NCI-H774 (cell line): ENCODE results near the gene BNIP5.

ENCODE experiments used
- DNase-seq: peaks from one replicate; lab custom pipeline; 2025; lab: John Stamatoyannopoulos, UW

Gene BNIP5

GRCh38 chr6:36322591-36322990 lies 14.1 kb downstream of the BNIP5 start:
- no peak for DNase-seq

DNA sequence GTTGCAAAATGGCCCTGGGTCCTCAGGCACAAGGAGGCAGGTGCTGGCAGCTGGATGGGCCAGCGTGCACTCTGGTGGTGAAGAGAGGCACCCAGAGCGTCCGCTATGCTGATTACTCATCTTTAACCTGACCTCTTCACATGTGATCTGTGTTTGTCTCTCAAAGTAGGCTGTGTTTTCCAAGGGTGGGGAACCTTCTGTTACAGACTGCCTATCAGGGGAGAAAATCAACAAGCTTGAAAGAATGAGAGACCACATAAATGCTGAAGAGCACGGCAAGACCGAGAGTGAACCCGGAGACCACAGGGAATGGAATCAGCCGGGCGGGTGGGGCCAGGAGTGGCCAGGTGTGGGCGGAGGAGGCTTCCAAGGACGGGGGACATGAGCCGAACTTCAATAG lies 16.2 kb downstream of the BNIP5 start:
- DNase-seq, result no peak

- no peak for DNase-seq
Observed at GRCh38 chr6:36319821-36320220, 16.9 kb downstream of the BNIP5 start.

DNA sequence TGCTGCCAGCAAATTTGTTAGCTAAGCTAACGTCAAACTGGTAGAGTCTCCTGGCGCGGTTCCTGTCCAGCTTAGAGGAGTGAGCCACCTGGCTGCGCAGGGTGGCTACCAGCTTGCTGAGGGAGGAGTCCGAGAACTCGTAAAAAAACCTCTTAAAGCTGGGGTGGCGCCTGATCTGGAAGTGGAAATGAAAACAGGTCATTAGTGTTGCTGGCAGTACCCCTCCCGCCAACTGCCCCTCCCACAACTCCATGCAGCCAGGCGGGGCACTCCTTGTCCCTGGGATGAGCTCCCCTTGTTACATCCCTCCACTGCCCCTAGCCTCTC lies 17.3 kb downstream of the BNIP5 start:
- DNase-seq, result peak; percentile 81

- DNase-seq, result no peak
Observed at GRCh38 chr6:36318690-36319435, 17.8 kb downstream of the BNIP5 start.

DNA sequence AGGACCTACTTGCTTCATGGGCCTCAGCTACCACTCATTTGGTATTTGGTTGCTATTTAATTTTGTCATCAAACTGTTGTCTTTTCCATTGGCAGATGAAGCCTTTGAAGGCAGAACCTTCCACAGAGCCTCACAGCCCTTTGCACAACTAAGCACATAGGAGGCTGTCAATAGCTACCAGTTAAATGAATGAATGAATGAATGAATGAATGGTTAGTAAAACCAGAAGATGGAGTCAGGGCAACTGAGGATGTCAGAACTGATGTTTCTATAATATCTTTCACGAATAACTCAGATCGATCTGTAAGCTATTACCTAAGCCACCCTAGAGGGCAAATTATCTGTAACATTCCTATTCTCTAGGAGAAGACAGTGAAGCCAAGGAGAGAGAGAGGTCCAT lies 19.1 kb downstream of the BNIP5 start:
- DNase-seq, result no peak

GRCh38 chr6:36315921-36316320 lies 20.8 kb downstream of the BNIP5 start:
- no peak for DNase-seq

DNA sequence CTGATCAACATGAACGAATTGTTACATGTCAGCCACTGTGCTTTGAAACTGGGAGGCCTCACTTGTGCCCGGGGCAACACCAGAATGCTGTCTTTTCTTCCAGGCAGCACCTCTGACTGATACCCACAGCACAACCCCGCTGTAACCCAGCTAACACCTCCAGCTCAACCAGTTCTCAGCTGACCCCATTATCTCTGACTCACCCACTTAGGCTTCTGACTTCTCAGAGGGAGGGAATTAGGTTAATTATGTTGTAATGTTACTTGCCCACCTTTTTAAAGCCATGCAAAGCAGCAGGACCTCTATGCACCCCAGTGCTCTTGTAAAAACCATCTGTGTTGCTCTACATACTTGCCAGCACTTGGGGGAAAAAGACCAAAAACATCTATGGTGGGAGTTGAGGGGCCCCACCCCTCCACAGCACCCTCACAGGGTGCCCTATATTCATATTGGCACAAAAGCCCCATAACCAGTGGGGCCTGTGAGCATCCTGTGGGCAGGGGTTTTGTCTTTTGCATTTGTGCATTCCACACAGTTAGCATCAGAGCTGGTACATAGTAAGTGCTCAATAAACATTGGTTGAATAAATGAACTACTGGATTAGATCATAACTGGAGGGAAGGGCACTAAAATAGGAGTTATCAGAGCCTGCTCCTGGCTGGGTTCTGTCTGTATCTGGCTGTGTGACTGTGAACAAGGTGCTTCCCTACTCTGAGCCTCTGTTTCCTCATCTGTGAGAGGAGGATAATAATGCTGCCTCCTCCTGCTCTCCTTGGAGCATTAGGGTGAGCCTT lies 22.3 kb downstream of the BNIP5 start:
- no peak for DNase-seq

DNA sequence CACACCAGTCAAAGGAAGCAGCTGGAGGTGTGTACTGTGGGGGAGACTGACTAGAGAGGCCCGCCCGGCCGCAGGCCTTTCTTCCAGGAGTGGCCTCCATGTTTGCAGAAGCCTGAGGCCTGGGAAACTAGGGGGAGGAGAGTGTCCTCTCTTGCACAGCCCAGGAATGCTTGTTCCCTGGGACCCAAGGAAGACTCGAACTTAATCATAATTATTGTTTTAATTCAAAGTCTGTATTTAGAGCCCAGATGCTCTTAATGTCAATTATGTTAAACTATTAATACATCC lies 23.1 kb downstream of the BNIP5 start:
- DNase-seq, result no peak

DNA sequence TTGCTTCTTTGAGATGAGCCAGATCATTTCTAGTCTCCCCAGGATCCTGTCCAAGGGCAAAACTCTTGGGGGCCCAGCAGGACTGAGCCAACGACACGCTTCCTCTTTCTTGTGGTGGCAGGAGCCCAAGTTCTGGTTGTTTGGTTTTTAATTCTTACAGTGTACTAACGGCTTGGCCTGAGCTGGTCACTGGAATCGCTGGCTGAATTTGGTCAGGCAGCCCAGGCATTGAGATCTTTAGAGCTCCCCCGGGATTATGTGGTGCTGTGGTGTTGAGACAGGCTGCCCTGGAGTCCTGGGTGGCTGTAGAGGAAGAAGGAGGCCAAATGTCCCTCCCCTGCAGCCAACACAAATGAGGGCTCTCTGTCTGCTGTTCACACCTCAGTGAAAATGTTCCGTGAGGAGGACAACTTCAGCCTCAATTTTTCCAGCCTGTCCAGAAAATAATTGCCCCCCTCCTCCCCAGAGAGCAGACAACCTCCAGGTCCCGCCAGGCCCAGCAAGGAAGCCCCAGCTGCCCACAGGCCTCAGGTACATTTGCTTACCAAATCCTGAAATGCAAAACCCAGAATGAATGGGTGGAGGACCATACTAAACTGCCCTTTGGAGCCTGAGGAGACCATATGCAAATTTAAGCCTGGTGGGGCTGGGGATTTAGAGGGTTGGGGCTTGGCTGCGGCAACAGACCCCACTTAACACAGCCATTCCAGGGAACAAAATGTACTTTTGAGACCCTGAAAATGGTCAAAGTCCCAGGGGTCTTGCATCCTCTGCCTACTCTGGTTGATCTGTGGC lies 23.6 kb downstream of the BNIP5 start:
- no peak for DNase-seq

- DNase-seq, result no peak
Observed at GRCh38 chr6:36309900-36310299, 26.8 kb downstream of the BNIP5 start.

DNA sequence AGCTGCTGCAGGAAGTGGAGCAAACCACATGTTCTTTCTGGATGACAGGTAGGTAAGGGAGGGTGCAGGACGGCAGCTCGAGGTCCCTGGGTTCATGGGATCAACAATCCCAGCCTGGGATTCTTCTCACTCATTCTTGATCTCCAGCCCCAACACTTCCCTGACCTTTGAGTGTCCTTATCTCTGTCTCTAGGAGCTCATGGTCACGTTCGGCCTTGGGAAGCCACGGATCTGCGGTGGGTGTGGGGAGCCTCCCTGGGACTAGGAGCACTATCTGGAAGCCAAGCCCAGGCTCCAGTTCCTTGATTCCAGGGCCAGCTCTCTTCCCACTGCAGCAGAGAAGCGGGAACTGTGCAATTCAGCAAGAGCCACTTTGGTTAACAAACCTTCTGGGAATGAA lies 27.5 kb downstream of the BNIP5 start:
- no peak for DNase-seq

DNA sequence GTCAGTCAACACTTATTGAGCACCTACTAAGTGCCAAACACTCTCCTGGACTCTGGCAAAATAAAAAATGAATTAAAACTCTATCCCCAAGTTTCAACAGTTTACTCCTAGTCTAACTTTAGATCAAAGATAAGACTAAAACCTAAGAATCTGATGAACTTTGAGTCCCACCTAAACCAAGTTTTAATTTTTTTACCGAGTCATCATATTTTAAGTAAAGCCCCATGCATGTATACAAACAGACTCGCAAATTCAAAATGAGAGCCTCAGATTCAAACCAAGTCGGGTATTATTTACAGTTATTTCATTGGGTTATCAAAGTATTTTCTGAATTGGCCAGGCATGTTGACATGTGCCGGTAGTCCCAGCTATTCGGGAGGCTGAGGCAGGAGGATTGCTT lies 28.2 kb downstream of the BNIP5 start:
- DNase-seq, result no peak

- DNase-seq, result no peak
Observed at GRCh38 chr6:36306375-36306774, 30.3 kb downstream of the BNIP5 start.

GRCh38 chr6:36305885-36306284 lies 30.8 kb downstream of the BNIP5 start:
- no peak for DNase-seq

- peak; percentile 67 for DNase-seq
Observed at GRCh38 chr6:36302227-36302976, 34.3 kb downstream of the BNIP5 start.

DNA sequence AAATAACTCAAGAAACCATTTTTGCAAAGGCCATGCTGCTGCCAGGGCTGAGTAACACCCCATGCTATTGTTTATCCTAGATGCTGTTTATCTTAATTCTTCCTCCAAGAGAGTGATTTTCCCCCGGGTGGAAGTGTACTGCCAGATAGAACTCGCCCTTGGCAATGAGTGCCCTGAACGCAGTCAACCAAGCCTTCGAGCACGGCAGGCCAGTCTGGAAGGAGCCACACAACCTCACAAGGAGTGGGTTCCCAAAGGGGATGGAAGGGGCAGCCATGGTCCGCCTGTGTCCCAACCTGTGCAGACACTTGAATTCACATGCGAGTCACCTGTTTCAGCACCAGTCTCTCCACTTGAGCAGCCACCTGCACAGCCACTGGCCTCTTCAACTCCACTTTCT lies 34.9 kb downstream of the BNIP5 start:
- DNase-seq, result no peak

DNA sequence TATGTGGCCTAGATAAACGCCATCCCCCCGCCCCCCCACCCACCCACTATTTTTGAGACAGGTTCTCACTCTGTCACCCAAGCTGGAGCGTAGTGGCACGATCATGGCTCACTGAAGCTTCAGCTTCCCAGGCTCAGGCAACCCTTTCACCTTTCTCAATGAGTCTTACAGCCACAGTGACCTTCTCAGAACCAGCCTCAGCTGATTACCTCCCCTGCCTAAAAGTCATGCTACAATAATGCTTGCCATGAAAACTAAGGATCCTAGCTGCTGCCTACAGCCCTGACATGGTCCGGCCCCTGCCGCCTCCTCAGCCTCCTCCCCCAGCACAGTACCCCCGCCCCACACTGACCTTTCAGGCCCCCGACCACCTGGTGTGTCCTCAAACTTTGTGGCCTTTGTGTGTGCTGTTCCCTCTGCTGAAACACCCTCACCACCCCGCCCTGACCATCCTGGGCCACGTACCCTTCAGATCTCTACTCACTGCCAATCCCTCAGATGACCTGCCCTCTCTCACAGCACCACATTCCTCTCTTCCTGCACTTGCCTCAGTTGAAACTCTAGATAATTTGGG lies 35.5 kb downstream of the BNIP5 start:
- no peak for DNase-seq

GRCh38 chr6:36298027-36298426 lies 38.7 kb downstream of the BNIP5 start:
- no peak for DNase-seq

DNA sequence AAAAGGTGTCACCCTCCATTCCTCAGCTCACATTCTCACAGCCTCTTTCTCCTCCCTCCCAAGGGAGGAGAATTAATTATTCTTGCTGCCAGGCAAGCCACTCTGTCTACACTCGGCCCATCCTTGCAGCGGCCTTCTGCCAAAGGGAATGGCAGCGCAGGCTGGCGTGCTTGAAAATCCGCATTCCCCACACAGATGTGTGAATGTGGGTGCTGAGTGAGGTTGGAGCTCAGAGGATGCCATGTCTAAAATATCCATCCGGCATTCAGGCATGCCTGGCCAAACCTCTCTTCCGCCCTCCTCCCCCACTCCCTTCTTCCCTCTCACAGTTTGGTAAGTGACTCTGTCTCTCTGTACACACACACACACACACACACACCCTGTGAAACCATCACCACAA lies 39.2 kb downstream of the BNIP5 start:
- DNase-seq, result no peak

- DNase-seq, result no peak
Observed at GRCh38 chr6:36297051-36297450, 39.6 kb downstream of the BNIP5 start.

GRCh38 chr6:36296240-36296639 lies 40.4 kb downstream of the BNIP5 start:
- no peak for DNase-seq
